SK-N-SH treated with all-trans-retinoic acid at 6 μM for 48 hours (cell line): ENCODE measurements around the gene PKP4.

Source experiments
- ATAC-seq: fragments of 200-7000 bp; cut with Tn5 transposase; 3 replicates; pipeline ENCODE4 v1.9.1; 2020; ENCODE audit warnings: mild to moderate bottlenecking, moderate library complexity
- ARNTL ChIP-seq: fragments of 450-650 bp; formaldehyde crosslinking; IDR thresholded peaks from 2 replicates; pipeline ENCODE4 v1.5.0; 2020; ENCODE audit warnings: low read depth, mild to moderate bottlenecking, moderate library complexity, borderline replicate concordance
- BACH2 ChIP-seq: fragments of 250-450 bp; sonication (Bioruptor Pico); IDR thresholded peaks from 2 replicates; pipeline ENCODE4 v1.9.0; 2021; ENCODE audit warnings: mild to moderate bottlenecking, borderline replicate concordance
- CREB5 ChIP-seq: fragments of 250-450 bp; sonication (Bioruptor Pico); IDR thresholded peaks from 2 replicates; pipeline ENCODE4 v1.5.1; 2020; ENCODE audit warnings: low read depth, mild to moderate bottlenecking, moderate library complexity
- CSDC2 ChIP-seq: fragments of 250-450 bp; sonication (Bioruptor Pico); IDR thresholded peaks from 2 replicates; pipeline ENCODE4 v1.5.0; 2020; ENCODE audit warnings: mild to moderate bottlenecking, moderate library complexity
- CSRNP3 ChIP-seq: fragments of 250-450 bp; sonication (Bioruptor Pico); IDR thresholded peaks from 2 replicates; pipeline ENCODE4 v1.5.1; 2021; ENCODE audit warnings: mild to moderate bottlenecking, moderate library complexity
- ESRRG ChIP-seq: fragments of 250-450 bp; sonication (Bioruptor Pico); IDR thresholded peaks from 2 replicates; pipeline ENCODE4 v1.6.1; 2021; ENCODE audit warnings: mild to moderate bottlenecking
- GLIS3 ChIP-seq: fragments of 250-450 bp; sonication (Bioruptor Pico); IDR thresholded peaks from 2 replicates; pipeline ENCODE4 v1.5.0; 2020; ENCODE audit warnings: mild to moderate bottlenecking, moderate library complexity
- ISL1 ChIP-seq: fragments of 250-450 bp; sonication (Bioruptor Pico); IDR thresholded peaks from 2 replicates; pipeline ENCODE4 v2.1.2; 2022; ENCODE audit warnings: mild to moderate bottlenecking, moderate library complexity
- OSR1 ChIP-seq: fragments of 250-450 bp; sonication (Bioruptor Pico); IDR thresholded peaks from 2 replicates; pipeline ENCODE4 v1.8.0; 2022; ENCODE audit warnings: moderate library complexity, mild to moderate bottlenecking, inconsistent platforms
- PATZ1 ChIP-seq: fragments of 250-450 bp; sonication (Bioruptor Pico); IDR thresholded peaks from 2 replicates; pipeline ENCODE4 v1.8.0; 2020; ENCODE audit warnings: mild to moderate bottlenecking, moderate library complexity, borderline replicate concordance
- POU6F1 ChIP-seq: fragments of 250-450 bp; sonication (Bioruptor Pico); IDR thresholded peaks from 2 replicates; pipeline ENCODE4 v1.8.0; 2021; ENCODE audit warnings: low read depth, mild to moderate bottlenecking, moderate library complexity, borderline replicate concordance
- PPARA ChIP-seq: fragments of 250-450 bp; sonication (Bioruptor Pico); IDR thresholded peaks from 2 replicates; pipeline ENCODE4 v1.5.0; 2020; ENCODE audit warnings: mild to moderate bottlenecking, borderline replicate concordance
- RARB ChIP-seq: fragments of 250-450 bp; sonication (Bioruptor Pico); IDR thresholded peaks from 2 replicates; pipeline ENCODE4 v1.8.0; 2021; ENCODE audit warnings: mild to moderate bottlenecking, moderate library complexity
- TCF4 ChIP-seq: fragments of 250-450 bp; sonication (Bioruptor Pico); IDR thresholded peaks from 2 replicates; pipeline ENCODE4 v1.8.0; 2021; ENCODE audit warnings: mild to moderate bottlenecking, moderate library complexity, borderline replicate concordance
- TOX ChIP-seq: fragments of 250-450 bp; sonication (Bioruptor Pico); IDR thresholded peaks from 2 replicates; pipeline ENCODE4 v1.8.0; 2021; ENCODE audit warnings: mild to moderate bottlenecking, moderate library complexity, borderline replicate concordance
- TSHZ2 ChIP-seq: fragments of 250-450 bp; sonication (Bioruptor Pico); IDR thresholded peaks from 2 replicates; pipeline ENCODE4 v1.5.0; 2020; ENCODE audit warnings: mild to moderate bottlenecking, moderate library complexity
- ZC3H10 ChIP-seq: fragments of 250-450 bp; sonication (Bioruptor Pico); IDR thresholded peaks from 2 replicates; pipeline ENCODE4 v1.5.1; 2021; ENCODE audit warnings: mild to moderate bottlenecking, moderate library complexity
- ZFP3 ChIP-seq: fragments of 250-450 bp; sonication (Bioruptor Pico); IDR thresholded peaks from 2 replicates; pipeline ENCODE4 v1.5.0; 2020; ENCODE audit warnings: mild to moderate bottlenecking, moderate library complexity
- ZFP30 ChIP-seq: fragments of 450-650 bp; formaldehyde crosslinking; IDR thresholded peaks from 2 replicates; pipeline ENCODE4 v1.5.0; 2022; ENCODE audit warnings: mild to moderate bottlenecking, moderate library complexity
- ZNF565 ChIP-seq: fragments of 450-650 bp; formaldehyde crosslinking; conservative IDR thresholded peaks from 2 replicates; pipeline ENCODE4 v1.5.0; 2020; ENCODE audit warnings: low read depth, mild to moderate bottlenecking, moderate library complexity
- ZNF70 ChIP-seq: fragments of 450-650 bp; formaldehyde crosslinking; IDR thresholded peaks from 2 replicates; pipeline ENCODE4 v1.5.0; 2020; ENCODE audit warnings: mild to moderate bottlenecking, moderate library complexity
- ZNF8 ChIP-seq: fragments of 450-650 bp; formaldehyde crosslinking; IDR thresholded peaks from 2 replicates; pipeline ENCODE4 v1.5.0; 2020; ENCODE audit warnings: mild to moderate bottlenecking, moderate library complexity

PKP4 gene

GRCh38 chr2:158663796-158664195 lies 207.0 kb downstream of the PKP4 start:
- TF ChIP-seq RARB (CRISPR knock-in tag) (no peak), ZFP30 (CRISPR knock-in tag) (no peak), TSHZ2 (no peak), ZC3H10 (CRISPR knock-in tag) (no peak), TOX (CRISPR knock-in tag) (no peak), ESRRG (no peak), POU6F1 (no peak), ZNF70 (CRISPR knock-in tag) (no peak), ZFP3 (CRISPR knock-in tag) (no peak), CSDC2 (CRISPR knock-in tag) (no peak), OSR1 (CRISPR knock-in tag) (no peak), PPARA (CRISPR knock-in tag) (no peak), ISL1 (no peak), ZNF8 (CRISPR knock-in tag) (no peak), CSRNP3 (CRISPR knock-in tag) (no peak), ARNTL (CRISPR knock-in tag) (no peak), ZNF565 (no peak)
- no peak for ATAC-seq

GRCh38 chr2:158664987-158665386 lies 208.2 kb downstream of the PKP4 start:
- TF ChIP-seq GLIS3 (CRISPR knock-in tag) (no peak), ZNF70 (CRISPR knock-in tag) (no peak), TOX (CRISPR knock-in tag) (no peak), ZFP30 (CRISPR knock-in tag) (no peak), OSR1 (CRISPR knock-in tag) (no peak), ZC3H10 (CRISPR knock-in tag) (no peak), PATZ1 (CRISPR knock-in tag) (no peak), ARNTL (CRISPR knock-in tag) (no peak), CREB5 (CRISPR knock-in tag) (no peak), TCF4 (CRISPR knock-in tag) (no peak), ZFP3 (CRISPR knock-in tag) (no peak), ZNF8 (CRISPR knock-in tag) (no peak), TSHZ2 (no peak), ZNF565 (no peak), CSRNP3 (CRISPR knock-in tag) (no peak), PPARA (CRISPR knock-in tag) (no peak), BACH2 (CRISPR knock-in tag) (no peak)
- peak; percentile 71 for ATAC-seq
